ENCODE data around the gene MGAM2. TPM values are rescaled to one million over a fixed set of nuclear protein-coding genes. Genes with fewer than 3 reads are reported as not detected.

MGAM2 gene
- total and polyA plus RNA-seq, 2 of the 13 experiments (the other 11 are each of a cell fraction or from before 2014, with no cell fraction given): 0.29 TPM; not detected in 1

DNA sequence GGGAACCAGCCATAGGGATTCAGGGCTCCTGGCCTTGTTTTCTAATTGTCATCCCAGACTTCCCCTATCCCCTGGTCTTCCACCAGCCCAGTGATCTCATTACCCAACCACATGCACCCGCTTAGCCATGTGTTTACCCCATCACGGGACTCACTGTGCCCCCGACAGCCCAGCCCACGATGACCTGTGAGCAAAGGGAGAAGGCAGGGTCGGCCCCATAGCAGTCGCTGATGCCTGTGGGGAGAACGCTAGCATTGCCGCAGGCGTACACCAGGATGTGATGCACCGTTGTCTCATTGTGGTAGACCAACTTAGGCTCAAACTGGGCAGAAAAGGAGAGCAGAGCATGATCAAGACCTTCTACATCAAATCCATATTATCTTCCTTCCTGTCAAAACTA, 132.3 kb downstream of the MGAM2 start:
- Histone ChIP-seq H3K36me3 (replicated peaks in 1 of 2; ENCODE audit: control insufficient read depth in 1 of 2, insufficient read depth in 2 of 2, low read length in 2 of 2) (no peaks in the 10 kb centered on the region), H2AFZ (ENCODE audit: low read length) (no peak overlapping the region), H3K27ac (ENCODE audit: extremely low read length, insufficient read depth, low read length) (no peak overlapping the region), H3K9me3 (ENCODE audit: low read length) (no peaks in the 10 kb centered on the region), H3K4me1 (ENCODE audit: insufficient read depth, low read length) (no peaks in the 10 kb centered on the region), H3K4me3 (replicated peaks in 1 of 3; ENCODE audit: insufficient read depth in 1 of 3, low read depth in 2 of 3, low read length in 3 of 3) (no peak overlapping the region), H3K27me3 (ENCODE audit: control insufficient read depth in 1 of 2, insufficient read depth in 2 of 2, low read length in 2 of 2) (peaks cover 1 to 4% of the 10 kb centered on the region in 2 experiments; a peak in 2 of 5 replicates), H3K4me2 (ENCODE audit: low read depth, low read length) (no peak overlapping the region), H3K9ac (ENCODE audit: insufficient read depth, low read depth, low read length) (no peak overlapping the region), H4K20me1 (ENCODE audit: insufficient read depth, low read length) (no peaks in the 10 kb centered on the region), H3K79me2 (ENCODE audit: insufficient read depth, low read length) (no peaks in the 10 kb centered on the region)
- DNase-seq (ENCODE audit: low spot score) (no peak), ATAC-seq (no peak), FAIRE-seq (no peak)
- no TSS peak for BruUV-seq (replicated peaks)
- intact Hi-C loops (cut with micrococcal nuclease; ENCODE audit: unreplicated experiment) (no loop called here), in situ Hi-C loops (cut with HindIII; ENCODE audit: extremely low pct_ligation_motif_present, low pct_unique_long_range_greater_than_20kb) (no loop called here)
- WGBS (ENCODE audit: low lambda C conversion rate): 33% methylated on average over 4 of the region's 10 CpGs
- CTCF ChIA-PET (ENCODE audit: low intra/inter-chr PET ratio, low total read pairs): no interaction called here
- TF ChIP-seq, protein P1, sequence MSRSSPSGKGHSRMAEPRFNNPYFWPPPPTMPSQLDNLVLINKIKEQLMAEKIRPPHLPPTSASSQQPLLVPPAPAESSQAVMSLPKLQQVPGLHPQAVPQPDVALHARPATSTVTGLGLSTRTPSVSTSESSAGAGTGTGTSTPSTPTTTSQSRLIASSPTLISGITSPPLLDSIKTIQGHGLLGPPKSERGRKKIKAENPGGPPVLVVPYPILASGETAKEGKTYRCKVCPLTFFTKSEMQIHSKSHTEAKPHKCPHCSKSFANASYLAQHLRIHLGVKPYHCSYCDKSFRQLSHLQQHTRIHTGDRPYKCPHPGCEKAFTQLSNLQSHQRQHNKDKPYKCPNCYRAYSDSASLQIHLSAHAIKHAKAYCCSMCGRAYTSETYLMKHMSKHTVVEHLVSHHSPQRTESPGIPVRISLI (CRISPR knock-in tag; IDR thresholded peaks at IDR 0.05; ENCODE audit: borderline replicate concordance): no peak
- no peak for TF ChIP-seq SIX1 (CRISPR knock-in tag; IDR thresholded peaks at IDR 0.05; ENCODE audit: borderline replicate concordance)
- TF ChIP-seq ZNF101 (CRISPR knock-in tag; IDR thresholded peaks at IDR 0.05; ENCODE audit: borderline replicate concordance, low read depth): no peak
- TF ChIP-seq, protein P2, sequence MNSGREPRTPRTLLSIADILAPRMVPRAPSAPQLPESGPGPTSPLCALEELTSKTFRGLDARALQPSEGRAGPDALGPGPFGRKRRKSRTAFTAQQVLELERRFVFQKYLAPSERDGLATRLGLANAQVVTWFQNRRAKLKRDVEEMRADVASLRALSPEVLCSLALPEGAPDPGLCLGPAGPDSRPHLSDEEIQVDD (CRISPR knock-in tag; IDR thresholded peaks at IDR 0.05; ENCODE audit: borderline replicate concordance): no peak
- no peak for TF ChIP-seq ZNF296 (CRISPR knock-in tag; conservative IDR thresholded peaks at IDR 0.05)
- TF ChIP-seq ZNF3 (CRISPR knock-in tag; IDR thresholded peaks at IDR 0.05): no peak
- TF ChIP-seq ZNF781 (CRISPR knock-in tag; IDR thresholded peaks at IDR 0.05; ENCODE audit: borderline replicate concordance, not compliant biosample characterization): no peak
- TF ChIP-seq, protein P3, sequence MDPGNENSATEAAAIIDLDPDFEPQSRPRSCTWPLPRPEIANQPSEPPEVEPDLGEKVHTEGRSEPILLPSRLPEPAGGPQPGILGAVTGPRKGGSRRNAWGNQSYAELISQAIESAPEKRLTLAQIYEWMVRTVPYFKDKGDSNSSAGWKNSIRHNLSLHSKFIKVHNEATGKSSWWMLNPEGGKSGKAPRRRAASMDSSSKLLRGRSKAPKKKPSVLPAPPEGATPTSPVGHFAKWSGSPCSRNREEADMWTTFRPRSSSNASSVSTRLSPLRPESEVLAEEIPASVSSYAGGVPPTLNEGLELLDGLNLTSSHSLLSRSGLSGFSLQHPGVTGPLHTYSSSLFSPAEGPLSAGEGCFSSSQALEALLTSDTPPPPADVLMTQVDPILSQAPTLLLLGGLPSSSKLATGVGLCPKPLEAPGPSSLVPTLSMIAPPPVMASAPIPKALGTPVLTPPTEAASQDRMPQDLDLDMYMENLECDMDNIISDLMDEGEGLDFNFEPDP (CRISPR knock-in tag; conservative IDR thresholded peaks at IDR 0.05): no peak
- TF ChIP-seq, protein P4, sequence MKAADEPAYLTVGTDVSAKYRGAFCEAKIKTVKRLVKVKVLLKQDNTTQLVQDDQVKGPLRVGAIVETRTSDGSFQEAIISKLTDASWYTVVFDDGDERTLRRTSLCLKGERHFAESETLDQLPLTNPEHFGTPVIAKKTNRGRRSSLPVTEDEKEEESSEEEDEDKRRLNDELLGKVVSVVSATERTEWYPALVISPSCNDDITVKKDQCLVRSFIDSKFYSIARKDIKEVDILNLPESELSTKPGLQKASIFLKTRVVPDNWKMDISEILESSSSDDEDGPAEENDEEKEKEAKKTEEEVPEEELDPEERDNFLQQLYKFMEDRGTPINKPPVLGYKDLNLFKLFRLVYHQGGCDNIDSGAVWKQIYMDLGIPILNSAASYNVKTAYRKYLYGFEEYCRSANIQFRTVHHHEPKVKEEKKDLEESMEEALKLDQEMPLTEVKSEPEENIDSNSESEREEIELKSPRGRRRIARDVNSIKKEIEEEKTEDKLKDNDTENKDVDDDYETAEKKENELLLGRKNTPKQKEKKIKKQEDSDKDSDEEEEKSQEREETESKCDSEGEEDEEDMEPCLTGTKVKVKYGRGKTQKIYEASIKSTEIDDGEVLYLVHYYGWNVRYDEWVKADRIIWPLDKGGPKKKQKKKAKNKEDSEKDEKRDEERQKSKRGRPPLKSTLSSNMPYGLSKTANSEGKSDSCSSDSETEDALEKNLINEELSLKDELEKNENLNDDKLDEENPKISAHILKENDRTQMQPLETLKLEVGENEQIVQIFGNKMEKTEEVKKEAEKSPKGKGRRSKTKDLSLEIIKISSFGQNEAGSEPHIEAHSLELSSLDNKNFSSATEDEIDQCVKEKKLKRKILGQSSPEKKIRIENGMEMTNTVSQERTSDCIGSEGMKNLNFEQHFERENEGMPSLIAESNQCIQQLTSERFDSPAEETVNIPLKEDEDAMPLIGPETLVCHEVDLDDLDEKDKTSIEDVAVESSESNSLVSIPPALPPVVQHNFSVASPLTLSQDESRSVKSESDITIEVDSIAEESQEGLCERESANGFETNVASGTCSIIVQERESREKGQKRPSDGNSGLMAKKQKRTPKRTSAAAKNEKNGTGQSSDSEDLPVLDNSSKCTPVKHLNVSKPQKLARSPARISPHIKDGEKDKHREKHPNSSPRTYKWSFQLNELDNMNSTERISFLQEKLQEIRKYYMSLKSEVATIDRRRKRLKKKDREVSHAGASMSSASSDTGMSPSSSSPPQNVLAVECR (CRISPR knock-in tag; IDR thresholded peaks at IDR 0.05; ENCODE audit: borderline replicate concordance): no peak
- no peak for TF ChIP-seq RBM22 (optimal IDR thresholded peaks at IDR 0.05; ENCODE audit: low read length)
- TF ChIP-seq ZNF10 (CRISPR knock-in tag; IDR thresholded peaks at IDR 0.05; ENCODE audit: borderline replicate concordance, low read depth): no peak
- no peak for TF ChIP-seq FOXK2 (IDR thresholded peaks at IDR 0.05)
- POLR2A ChIA-PET: no interaction called here
